ENCODE data around the gene POLE.

POLE gene

GRCh38 chr12:132673288-132674179 lies 13.6 kb downstream of the POLE start:
- DNase-seq: no peak

GRCh38 chr12:132672678-132673077 lies 14.5 kb downstream of the POLE start:
- DNase-seq: no peak

GRCh38 chr12:132672116-132672515 lies 15.0 kb downstream of the POLE start:
- no peak for DNase-seq

- no peak for DNase-seq
These were observed 17.8 kb downstream of the POLE start for GRCh38 chr12:132669166-132669879.

GRCh38 chr12:132668191-132669088 lies 18.7 kb downstream of the POLE start:
- DNase-seq: no peak

- DNase-seq: no peak
These were observed 21.3 kb downstream of the POLE start for GRCh38 chr12:132665794-132666193.

GRCh38 chr12:132665149-132665491 lies 22.0 kb downstream of the POLE start:
- no peak for DNase-seq

DNA sequence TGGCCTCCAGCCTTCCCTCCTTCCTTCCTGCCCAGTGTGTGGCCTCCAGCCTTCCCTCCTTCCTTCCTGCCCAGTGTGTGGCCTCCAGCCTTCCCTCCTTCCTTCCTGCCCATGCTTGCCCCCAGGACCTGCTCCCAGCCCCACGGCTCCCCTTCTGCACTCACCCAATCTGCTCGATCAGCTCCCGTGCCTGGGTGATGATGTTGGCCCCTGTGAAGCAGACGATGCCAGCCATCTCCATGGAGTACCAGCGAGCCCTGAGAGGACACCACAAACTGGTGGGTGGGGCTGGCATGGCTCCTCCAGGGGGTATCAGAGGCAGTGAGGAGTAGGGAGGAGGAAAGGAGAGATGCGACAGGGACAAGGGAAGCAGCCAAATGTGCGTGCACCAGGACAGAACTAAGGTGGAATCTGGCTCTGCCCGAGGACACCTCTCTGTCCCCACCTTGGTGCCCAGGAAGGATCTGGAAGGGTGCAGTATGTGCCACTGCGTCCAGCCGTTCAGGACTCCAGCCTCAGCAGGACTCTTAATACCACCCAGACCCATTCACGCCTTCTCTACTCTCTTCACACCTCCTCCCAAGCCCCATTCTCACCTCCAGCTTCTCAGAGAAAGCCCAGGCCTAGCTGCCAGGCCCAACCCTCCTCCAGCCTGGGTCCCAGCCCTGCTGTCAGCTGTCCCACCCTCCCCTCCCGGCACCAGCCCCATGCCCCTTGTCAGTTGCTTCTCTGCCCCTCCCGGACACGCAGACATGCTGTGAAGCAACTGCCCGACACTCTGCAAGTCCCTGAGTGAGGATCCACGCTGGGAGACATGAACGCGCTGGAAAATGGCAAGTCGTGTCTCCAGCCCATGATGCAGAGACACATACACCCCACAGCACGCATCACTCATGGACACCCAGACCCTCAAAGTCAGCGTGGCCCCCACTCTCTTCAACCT lies 22.7 kb downstream of the POLE start:
- DNase-seq: no peak

- no peak for DNase-seq
These were observed 24.0 kb downstream of the POLE start for GRCh38 chr12:132662901-132663755.

DNA sequence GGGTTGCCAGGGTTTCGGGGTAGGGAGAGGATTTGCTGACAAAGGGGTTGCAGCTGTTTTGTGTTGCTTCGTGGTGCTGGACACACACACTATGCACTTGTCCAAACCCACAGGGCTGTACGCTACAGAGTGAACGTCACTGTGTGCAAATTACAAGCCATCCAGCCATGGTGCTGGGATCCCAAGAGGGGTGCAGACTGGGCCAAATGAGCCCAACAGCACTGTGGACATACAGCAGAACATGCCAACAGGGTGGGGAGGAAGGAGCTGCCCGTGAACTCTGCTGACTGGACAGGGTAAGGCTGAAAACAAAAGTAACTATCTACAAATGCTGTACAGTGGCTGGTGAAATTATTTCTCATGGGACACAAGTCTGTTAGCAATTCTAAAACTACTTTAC lies 25.2 kb downstream of the POLE start:
- DNase-seq: no peak

DNA sequence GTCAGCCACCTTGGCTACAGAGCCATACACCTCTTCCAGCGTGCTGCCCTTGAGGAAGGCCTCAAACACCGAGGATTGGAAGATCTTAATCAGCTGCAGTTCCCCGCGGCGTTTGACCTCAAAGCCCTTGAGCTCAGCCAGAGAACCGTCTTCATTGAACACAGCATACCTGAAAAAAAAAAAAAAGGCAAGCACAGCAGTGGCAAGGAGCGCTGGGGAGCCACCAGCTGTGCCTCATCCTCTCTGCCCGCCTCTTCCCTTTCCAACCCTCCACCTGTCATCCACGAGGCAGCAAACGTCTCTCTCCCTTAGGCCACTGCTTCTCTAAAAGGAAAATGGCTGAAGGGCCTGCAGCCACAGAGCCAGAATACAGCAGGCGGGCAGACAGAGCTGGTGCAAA lies 26.1 kb downstream of the POLE start:
- DNase-seq: no peak

- DNase-seq: no peak
These were observed 27.1 kb downstream of the POLE start for GRCh38 chr12:132660052-132660451.

DNA sequence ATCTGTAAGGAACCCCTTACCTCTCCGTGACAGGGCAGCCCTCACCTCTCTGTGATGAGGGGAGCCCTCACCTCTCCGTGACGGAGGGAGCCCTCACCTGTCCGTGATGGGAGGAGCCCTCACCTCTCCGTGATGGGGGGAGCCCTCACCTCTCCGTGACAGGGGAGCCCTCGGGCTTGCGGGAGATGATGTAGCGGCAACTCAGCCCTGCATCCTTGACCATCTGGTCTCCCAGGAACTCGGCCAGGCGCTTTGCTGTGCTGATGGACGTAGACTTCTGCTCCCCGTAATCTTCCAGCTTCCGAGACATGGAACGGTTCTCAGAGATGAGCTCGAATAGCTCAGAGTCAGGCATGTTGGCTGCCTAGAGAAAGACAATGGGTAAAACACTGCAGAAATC lies 28.0 kb downstream of the POLE start:
- DNase-seq: no peak

DNA sequence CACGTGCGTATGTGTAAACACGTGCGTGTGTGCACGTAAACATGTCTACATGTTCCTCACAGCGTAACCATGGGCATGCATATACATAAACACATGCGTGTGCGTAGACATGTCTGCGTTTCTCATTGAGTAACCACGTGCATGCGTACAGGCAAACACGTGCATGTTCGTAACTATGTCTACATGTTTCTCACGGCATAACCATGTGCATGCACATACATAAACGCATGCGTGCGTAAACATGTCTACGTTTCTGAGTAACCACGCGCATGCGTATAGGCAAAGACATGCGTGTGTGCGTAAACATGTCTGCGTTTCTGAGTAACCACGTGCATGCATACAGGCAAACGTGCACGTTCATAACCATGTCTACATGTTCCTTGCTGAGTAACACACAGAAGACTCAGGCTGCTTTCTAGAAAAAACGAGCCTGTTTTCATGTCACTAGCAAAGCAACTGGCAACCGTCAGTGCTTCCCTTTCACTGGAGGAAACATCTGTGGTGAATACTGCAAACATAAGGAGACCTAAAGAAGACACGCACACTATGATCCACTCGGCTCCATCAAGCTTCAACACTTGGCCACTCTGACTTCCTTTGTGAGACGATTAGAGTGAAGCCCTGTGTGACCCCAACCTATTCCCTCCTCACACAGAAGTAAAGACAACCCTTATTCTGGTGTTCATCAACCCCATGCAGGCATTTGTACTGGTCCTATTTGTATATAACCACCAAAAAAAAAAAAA lies 28.8 kb downstream of the POLE start:
- DNase-seq: no peak

GRCh38 chr12:132657004-132657727 lies 30.0 kb downstream of the POLE start:
- DNase-seq: no peak

DNA sequence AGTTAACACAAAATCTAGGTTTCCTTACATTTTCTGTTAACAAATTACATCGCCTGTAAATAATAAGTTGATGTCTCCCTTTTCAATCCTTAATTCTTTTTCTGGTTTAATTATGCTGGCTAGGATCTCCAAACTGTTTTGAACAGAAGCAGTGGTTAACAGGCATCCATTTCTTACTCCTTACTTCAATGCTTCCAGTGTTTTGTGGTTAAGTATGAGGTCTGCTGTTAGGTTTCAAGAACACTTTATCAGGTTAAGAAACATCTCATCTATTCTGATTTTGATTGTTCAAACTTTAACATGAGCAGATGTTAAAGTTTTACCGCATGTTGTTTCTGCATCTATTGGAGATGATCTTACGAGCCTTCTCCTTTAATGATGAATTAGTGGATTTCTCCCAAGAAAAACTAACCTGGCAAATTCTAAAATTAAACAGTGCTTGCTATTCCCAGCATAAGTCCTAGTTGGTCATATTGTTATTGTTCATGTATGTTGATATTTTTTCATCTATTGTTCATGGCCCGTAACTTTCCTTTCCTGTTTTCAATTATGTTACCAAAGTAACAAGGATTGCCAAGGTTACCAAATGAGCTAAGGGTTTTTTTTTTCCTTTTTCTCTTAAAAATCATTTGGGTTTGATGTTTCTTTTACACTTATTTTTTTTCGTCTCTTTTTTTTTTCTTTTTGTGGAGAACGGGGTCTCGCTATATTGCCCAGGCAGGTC lies 33.4 kb downstream of the POLE start:
- DNase-seq: no peak

GRCh38 chr12:132651444-132652100 lies 35.6 kb downstream of the POLE start:
- no peak for DNase-seq

GRCh38 chr12:132649226-132649945 lies 37.8 kb downstream of the POLE start:
- no peak for DNase-seq
